ENCODE measurements around the gene TTC34.

DNA sequence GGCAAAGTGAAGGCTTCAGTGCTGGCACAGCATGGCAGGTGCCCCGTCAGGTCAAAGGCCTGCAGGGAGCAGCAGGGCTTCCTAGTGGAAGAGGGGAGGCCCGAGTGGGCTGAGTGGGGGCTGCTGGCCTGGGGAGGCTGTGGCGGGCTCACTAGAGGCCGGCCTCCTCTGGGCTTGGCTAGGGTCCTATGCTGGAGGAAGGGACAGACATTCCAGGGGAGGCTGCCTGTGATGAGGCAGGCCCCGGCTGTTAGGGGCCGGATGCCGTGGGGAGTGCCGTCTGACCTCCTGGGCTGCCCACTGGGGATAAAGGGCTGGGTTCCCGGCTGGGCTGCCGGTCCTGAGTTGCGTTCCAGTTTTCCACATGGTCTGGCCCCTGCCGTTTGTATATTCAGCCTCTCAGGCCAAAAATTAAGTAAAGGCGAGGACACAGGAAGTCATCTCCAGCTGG lies 193.8 kb downstream of the TTC34 start:
- TF ChIP-seq MYBL2 (CRISPR knock-in tag; IDR thresholded peaks at IDR 0.05), result no peak
- no peak for TF ChIP-seq ZNF121 (CRISPR knock-in tag; IDR thresholded peaks at IDR 0.05)
- TF ChIP-seq CREB1 (CRISPR knock-in tag; IDR thresholded peaks at IDR 0.05), result no peak
- TF ChIP-seq, protein P1, sequence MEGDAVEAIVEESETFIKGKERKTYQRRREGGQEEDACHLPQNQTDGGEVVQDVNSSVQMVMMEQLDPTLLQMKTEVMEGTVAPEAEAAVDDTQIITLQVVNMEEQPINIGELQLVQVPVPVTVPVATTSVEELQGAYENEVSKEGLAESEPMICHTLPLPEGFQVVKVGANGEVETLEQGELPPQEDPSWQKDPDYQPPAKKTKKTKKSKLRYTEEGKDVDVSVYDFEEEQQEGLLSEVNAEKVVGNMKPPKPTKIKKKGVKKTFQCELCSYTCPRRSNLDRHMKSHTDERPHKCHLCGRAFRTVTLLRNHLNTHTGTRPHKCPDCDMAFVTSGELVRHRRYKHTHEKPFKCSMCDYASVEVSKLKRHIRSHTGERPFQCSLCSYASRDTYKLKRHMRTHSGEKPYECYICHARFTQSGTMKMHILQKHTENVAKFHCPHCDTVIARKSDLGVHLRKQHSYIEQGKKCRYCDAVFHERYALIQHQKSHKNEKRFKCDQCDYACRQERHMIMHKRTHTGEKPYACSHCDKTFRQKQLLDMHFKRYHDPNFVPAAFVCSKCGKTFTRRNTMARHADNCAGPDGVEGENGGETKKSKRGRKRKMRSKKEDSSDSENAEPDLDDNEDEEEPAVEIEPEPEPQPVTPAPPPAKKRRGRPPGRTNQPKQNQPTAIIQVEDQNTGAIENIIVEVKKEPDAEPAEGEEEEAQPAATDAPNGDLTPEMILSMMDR (IDR thresholded peaks at IDR 0.05), result no peak
- TF ChIP-seq, protein P2, sequence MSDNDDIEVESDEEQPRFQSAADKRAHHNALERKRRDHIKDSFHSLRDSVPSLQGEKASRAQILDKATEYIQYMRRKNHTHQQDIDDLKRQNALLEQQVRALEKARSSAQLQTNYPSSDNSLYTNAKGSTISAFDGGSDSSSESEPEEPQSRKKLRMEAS (CRISPR knock-in tag; IDR thresholded peaks at IDR 0.05), result no peak
- TF ChIP-seq ZBTB43 (CRISPR knock-in tag; IDR thresholded peaks at IDR 0.05), result no peak
- TF ChIP-seq NR1H2 (CRISPR knock-in tag; IDR thresholded peaks at IDR 0.05), result no peak
- no peak for TF ChIP-seq TCF7 (CRISPR knock-in tag; IDR thresholded peaks at IDR 0.05; ENCODE audit: low read depth)
- no peak for TF ChIP-seq USF2 (CRISPR knock-in tag; IDR thresholded peaks at IDR 0.05)
- TF ChIP-seq NR2C2 (CRISPR knock-in tag; IDR thresholded peaks at IDR 0.05), result no peak
- TF ChIP-seq CREM (CRISPR knock-in tag; IDR thresholded peaks at IDR 0.05), result no peak
- no peak for TF ChIP-seq NFYB (CRISPR knock-in tag; conservative IDR thresholded peaks at IDR 0.05; ENCODE audit: low read depth)
- no peak for TF ChIP-seq RELA (CRISPR knock-in tag; IDR thresholded peaks at IDR 0.05; ENCODE audit: borderline replicate concordance)
